IPS DF 6.9 (cell line): ENCODE measurements around the gene AGR3.
"Not testable (repeated sequence)": the region's sequence is repeated elsewhere in the genome, so short reads cannot be mapped to it uniquely, and the experiment has no call there.

ENCODE experiments used
- DNase-seq: peaks from one replicate; pipeline ENCODE4 v3.0.0-alpha.2; 2013; ENCODE audit warnings: low read depth, low spot score
- H3K27ac ChIP-seq: one replicate; pipeline ENCODE4 v1.5.1; 2013; ENCODE audit warnings: low read length, control low read depth
- H3K27me3 ChIP-seq: 2 replicates; pipeline ENCODE4 v1.6.1; 2013; ENCODE audit warnings: mild to moderate bottlenecking, low read length; ENCODE audit not compliant: control insufficient read depth, insufficient read depth
- H3K36me3 ChIP-seq: 2 replicates; pipeline ENCODE4 v1.6.1; 2013; ENCODE audit warnings: low read length; ENCODE audit not compliant: control insufficient read depth, insufficient read depth
- H3K4me1 ChIP-seq: 2 replicates; pipeline ENCODE4 v1.6.1; 2013; ENCODE audit warnings: low read length; ENCODE audit not compliant: control insufficient read depth, insufficient read depth
- H3K4me3 ChIP-seq: 2 replicates; pipeline ENCODE4 v1.5.1; 2013; ENCODE audit warnings: mild to moderate bottlenecking, low read length
- H3K9me3 ChIP-seq: 2 replicates; pipeline ENCODE4 v1.6.1; 2013; ENCODE audit warnings: low read length, inconsistent platforms; ENCODE audit not compliant: control insufficient read depth, insufficient read depth
- WGBS: extraction: QIAGEN DNeasy Blood & Tissue Kit; methylation state at CpG from one replicate; pipeline ENCODE4 v1.1.7; 2013; ENCODE audit warnings: mixed read lengths, missing lambda C conversion rate; ENCODE audit not compliant: insufficient read length, insufficient coverage; 5-methylcytosine and 5-hydroxymethylcytosine counted together

Gene AGR3

DNA sequence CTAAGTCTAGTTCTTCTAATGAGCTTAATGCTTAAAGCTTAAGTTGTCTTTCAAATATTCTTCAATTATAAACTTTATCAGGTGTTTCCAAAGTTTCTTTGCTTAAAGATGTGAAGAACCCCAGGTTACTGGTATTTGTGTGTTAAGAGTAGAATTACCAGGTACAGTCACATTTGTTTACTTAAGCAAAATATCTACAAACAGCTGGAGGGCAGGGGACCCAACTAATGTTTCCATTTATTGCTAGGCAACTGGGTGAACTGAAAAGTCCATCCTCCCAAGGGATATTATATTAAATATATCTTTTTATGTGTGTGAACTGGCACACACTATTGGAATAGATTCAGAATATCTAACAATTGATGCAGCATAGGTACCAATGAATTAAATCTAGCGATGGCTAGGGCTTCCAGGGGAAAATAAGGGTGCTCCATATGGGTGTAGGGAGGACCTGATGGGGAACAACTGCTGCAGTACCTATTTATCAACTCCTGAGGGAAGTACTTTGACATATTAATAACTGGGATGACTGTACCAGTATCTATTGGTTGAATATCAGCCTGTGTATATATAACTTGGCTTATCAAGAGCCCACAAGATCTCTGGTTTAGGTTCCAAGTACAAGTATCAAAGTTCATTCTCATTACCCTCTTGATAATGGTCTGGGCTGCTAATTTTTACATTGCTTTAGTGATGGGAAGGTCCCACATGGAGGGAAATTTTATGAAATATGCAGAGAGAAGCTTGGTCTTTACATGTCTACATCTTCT lies 10.3 kb upstream of the AGR3 start:
- Histone ChIP-seq H3K4me3 (no peak overlapping the region), H3K4me1 (no peaks in the 10 kb centered on the region), H3K27me3 (no peaks in the 10 kb centered on the region), H3K9me3 (no peaks in the 10 kb centered on the region), H3K27ac (no peak overlapping the region), H3K36me3 (no peaks in the 10 kb centered on the region)
- DNase-seq = no peak
- no CpG with 5 or more reads among the region's 1 CpG for whole genome bisulfite sequencing

DNA sequence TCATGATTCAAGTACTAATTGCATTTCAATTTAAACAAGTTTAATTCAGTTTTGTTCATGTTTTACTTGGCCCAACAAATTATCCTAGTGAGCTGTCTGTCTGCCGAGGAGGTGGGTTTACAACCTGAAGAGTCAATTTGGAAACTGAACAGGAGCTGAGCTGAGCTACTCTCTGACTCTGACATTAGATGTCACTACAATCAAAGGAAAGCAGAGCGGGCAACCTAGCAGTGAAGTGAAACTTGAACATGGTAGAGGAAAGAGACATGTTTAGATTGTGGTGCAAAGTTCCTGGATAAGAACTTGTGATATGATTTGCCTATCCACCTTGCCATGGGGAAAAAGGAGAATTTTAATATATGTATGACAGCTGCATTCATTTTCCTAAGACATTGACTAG lies 9.6 kb upstream of the AGR3 start:
- Histone ChIP-seq H3K27me3 (no peaks in the 10 kb centered on the region), H3K36me3 (no peaks in the 10 kb centered on the region), H3K4me1 (no peaks in the 10 kb centered on the region), H3K4me3 (no peak overlapping the region), H3K27ac (no peak overlapping the region), H3K9me3 (no peaks in the 10 kb centered on the region)
- DNase-seq = no peak
- WGBS = no CpG with 5 or more reads among the region's 2 CpGs

DNA sequence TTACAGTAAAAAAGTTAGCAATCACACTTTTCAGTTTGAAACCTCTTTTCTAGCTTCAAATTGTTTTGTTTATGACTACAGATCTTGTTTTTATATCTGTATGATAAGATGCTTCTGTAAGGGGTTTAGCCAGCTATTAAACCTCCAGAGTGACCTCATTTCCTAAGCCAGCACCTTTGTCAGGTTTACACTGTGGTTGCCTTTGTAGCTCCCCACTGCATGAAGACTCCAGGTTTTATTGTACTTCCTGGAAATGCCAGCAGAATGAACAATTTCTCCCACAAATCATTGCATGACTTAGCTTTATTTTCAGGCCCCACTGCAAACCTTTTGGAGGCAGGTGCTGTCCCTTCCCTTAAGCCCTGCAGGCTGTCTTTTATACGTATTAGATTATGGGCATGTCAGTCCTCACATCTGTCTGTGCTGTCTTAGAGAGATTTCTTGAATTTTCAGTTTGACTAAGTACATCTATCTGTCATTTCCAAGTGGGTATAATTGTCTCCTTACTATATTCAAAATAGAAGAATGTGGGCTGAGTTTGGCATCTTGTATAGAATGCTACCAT lies 8.2 kb upstream of the AGR3 start:
- H3K4me1 ChIP-seq = no peaks in the 10 kb centered on the region
- no peaks in the 10 kb centered on the region for H3K36me3 ChIP-seq
- WGBS = no CpG with 5 or more reads among the region's 1 CpG
- no peak overlapping the region for H3K4me3 ChIP-seq
- no peaks in the 10 kb centered on the region for H3K9me3 ChIP-seq
- H3K27me3 ChIP-seq = no peaks in the 10 kb centered on the region
- DNase-seq = no peak
- no peak overlapping the region for H3K27ac ChIP-seq

DNA sequence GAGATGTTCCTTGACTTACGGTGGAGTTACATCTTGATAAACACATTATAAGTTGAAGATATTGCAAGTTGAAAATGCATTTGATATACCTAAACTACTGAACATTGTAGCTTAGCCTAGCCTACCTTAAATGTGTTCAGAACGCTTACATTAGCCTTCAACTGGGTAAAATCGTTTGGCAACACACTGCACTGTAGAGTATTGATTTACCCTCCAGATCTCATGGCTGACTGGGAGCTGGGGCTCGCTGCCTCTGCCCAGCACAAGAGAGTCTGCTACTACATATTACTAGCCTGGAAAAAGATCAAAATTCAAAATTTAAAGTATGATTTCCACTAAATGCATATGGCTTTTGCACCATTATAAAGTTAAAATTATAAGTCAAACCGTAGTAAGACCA lies 7.5 kb upstream of the AGR3 start:
- no peak for DNase-seq
- WGBS = no CpG with 5 or more reads among the region's 5 CpGs

DNA sequence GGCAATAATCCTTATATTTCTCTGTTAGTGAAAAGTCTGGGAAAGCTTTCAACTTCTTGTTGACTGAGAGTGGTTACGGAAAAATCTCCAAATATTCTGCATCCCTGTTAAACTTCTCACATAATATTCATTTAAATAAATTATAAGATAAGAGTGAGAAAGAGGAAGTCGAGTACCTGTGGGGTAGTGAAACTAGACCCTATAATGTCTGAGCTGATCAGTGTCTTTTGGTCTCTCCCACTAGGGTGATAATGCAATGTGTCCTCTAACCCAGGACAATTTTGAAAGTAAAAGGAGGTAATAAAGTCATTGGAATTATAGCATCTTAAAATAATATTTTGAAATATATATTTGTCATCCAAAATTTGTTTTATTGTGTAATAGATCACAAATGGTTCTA lies 2.1 kb upstream of the AGR3 start:
- no peaks in the 10 kb centered on the region for H3K36me3 ChIP-seq
- H3K27me3 ChIP-seq = no peaks in the 10 kb centered on the region
- H3K4me3 ChIP-seq = no peak overlapping the region
- no peaks in the 10 kb centered on the region for H3K9me3 ChIP-seq
- no peaks in the 10 kb centered on the region for H3K4me1 ChIP-seq
- no peak for DNase-seq
- WGBS = no CpG with 5 or more reads among the region's 2 CpGs
- H3K27ac ChIP-seq = no peak overlapping the region

More for the DNA sequence above, 7.5 kb upstream of the AGR3 start:
- Histone ChIP-seq H3K27ac (no peak overlapping the region), H3K4me1 (no peaks in the 10 kb centered on the region), H3K27me3 (no peaks in the 10 kb centered on the region), H3K4me3 (no peak overlapping the region), H3K9me3 (no peaks in the 10 kb centered on the region), H3K36me3 (no peaks in the 10 kb centered on the region)

DNA sequence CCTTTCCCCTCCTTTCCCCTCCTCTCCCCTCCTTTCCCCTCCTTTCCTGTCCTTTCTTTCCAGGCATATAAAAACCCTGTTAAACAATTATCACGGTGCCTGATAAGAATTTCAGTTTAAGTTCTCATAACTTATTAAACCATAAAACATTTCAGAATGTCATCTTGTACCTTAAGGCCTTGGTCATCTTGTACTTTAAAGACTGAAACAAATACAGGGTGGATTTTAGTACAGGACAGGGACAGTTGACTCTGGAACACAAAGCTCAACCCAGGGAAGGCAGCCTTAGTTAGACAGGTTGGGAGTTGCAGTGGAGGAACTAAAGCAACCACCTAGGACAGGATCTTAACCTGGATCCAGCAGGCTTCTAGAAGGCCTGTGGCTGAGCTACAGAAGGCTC lies 1.2 kb downstream of the AGR3 start:
- no peak for DNase-seq
- H3K27me3 ChIP-seq = no peaks in the 10 kb centered on the region

DNA sequence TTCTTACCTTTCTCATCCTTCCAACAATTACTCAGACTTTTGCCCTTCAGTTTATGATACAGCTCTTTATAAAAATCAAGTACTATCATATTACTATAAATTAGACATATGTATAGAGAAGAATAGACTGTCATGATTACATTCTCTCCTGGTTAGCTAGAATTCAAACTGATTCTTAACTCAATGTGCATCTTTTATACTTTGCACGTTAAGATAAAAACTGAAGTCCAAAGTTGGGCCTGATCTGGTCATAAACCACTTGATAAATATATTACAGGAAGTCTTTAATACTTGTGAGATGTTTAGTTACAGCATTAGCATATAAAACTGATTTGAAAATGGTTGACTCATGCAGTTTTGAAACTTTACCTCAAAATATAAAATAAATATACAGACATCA lies 2.6 kb downstream of the AGR3 start:
- no peaks in the 10 kb centered on the region for H3K9me3 ChIP-seq
- H3K4me3 ChIP-seq = no peak overlapping the region
- H3K27ac ChIP-seq = no peak overlapping the region
- no peaks in the 10 kb centered on the region for H3K27me3 ChIP-seq
- DNase-seq = no peak
- no peaks in the 10 kb centered on the region for H3K36me3 ChIP-seq
- H3K4me1 ChIP-seq = no peaks in the 10 kb centered on the region
- WGBS = no CpG with 5 or more reads among the region's 1 CpG

More for the DNA sequence above, 1.2 kb downstream of the AGR3 start:
- Histone ChIP-seq H3K9me3 (no peaks in the 10 kb centered on the region), H3K27ac (no peak overlapping the region), H3K4me1 (no peaks in the 10 kb centered on the region), H3K36me3 (no peaks in the 10 kb centered on the region), H3K4me3 (no peak overlapping the region)
- no CpG with 5 or more reads among the region's 1 CpG for WGBS

DNA sequence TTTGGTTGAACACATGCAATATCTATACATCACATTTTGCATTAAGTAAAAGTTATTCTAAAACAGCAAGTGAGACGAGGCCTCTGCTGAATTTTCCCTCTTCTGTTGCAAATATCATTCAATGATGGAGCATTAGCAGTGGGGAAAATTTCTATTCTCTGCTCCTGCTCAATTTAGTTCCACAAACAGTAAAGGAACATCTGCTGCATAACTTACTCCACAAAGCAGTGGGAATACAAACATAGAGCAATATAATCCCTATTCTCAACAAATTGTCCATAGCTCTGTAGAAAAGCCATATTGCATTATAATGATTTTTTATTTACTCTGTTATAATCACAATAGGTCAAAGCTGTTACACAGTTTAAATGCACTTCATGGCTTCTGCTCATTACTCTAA lies 5.9 kb downstream of the AGR3 start:
- no peak overlapping the region for H3K27ac ChIP-seq
- no peaks in the 10 kb centered on the region for H3K9me3 ChIP-seq
- no peaks in the 10 kb centered on the region for H3K36me3 ChIP-seq
- no peak for DNase-seq
- no peaks in the 10 kb centered on the region for H3K4me1 ChIP-seq
- H3K27me3 ChIP-seq = no peaks in the 10 kb centered on the region
- WGBS = no CpG with 5 or more reads among the region's 1 CpG
- H3K4me3 ChIP-seq = no peak overlapping the region

DNA sequence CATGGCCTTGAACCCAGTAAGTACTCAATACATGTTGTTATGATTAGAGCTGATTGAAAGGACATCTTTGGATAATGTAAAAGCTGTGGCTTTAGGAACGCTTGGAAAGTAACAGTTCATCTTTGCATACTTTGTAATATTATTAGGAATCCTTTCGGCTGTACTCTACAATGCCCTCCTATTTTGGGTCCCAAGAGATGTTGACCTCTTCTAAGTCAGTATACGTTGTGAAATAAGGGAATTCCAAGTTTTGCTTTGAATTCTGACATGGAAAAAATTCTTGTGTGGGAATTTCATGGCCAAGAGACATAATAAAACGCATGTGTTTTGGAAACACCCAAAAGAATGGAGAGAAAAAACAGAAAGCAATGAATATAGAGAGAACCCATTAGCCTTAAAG lies 7.7 kb downstream of the AGR3 start:
- no peaks in the 10 kb centered on the region for H3K27me3 ChIP-seq
- H3K9me3 ChIP-seq = no peaks in the 10 kb centered on the region
- H3K36me3 ChIP-seq = no peaks in the 10 kb centered on the region
- H3K4me3 ChIP-seq = no peak overlapping the region
- no peaks in the 10 kb centered on the region for H3K4me1 ChIP-seq
- DNase-seq = no peak
- H3K27ac ChIP-seq = no peak overlapping the region
- no CpG with 5 or more reads among the region's 4 CpGs for whole genome bisulfite sequencing

DNA sequence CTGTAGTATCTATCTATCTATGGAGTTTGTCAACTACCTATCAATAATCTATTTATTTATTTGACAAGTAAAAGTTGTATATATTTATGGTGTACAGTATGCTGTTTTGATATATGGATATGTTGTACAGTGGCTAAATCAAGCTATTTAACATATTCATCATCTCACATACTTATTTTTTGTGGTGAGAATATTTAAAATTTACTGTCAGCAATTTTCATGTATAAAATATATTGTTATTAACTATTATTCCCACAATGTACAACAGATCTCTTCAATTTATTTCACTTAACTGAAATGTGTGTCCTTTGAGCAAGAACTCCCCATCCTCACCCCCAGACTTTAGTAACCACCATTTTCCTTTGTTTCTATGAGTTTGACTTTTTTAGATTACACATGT lies 14.5 kb downstream of the AGR3 start:
- no peaks in the 10 kb centered on the region for H3K4me1 ChIP-seq
- H3K36me3 ChIP-seq = no peaks in the 10 kb centered on the region
- H3K27me3 ChIP-seq = no peaks in the 10 kb centered on the region
- no peak overlapping the region for H3K27ac ChIP-seq
- no peak overlapping the region for H3K4me3 ChIP-seq
- DNase-seq = no peak
- H3K9me3 ChIP-seq = no peaks in the 10 kb centered on the region

DNA sequence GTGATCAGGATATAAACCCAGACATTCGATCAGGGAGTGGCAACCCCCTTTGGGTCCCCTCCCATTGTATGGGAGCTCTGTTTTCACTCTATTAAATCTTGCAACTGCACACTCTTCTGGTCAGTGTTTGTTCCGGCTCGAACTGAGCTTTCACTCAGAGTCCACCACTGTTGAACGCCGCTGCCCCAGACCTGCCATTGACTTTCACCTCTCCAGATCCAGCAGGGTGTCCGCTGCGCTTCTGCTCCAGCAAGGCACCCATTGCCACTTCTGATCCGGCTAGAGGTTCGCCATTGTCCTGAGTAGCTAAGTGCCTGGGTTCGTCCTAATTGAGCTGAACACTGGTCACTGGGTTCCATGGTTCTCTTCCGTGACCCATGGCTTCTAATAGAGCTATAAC lies 28.6 kb downstream of the AGR3 start:
- whole genome bisulfite sequencing = no CpG with 5 or more reads among the region's 11 CpGs
- not testable (repeated sequence) for DNase-seq, H3K4me1 ChIP-seq

More for the DNA sequence above, 28.6 kb downstream of the AGR3 start:
- not testable (repeated sequence) for H3K4me3 ChIP-seq, H3K9me3 ChIP-seq, H3K27ac ChIP-seq, H3K36me3 ChIP-seq, H3K27me3 ChIP-seq
